Gastroesophageal sphincter (tissue), 3 donors: ENCODE data around the gene PTGFRN.

Source experiments
- CTCF ChIP-seq, 4 experiments: fragments of 200-600 bp in 2 of 4; fragments of 450-650 bp in 2 of 4; sonication (generic) in 1 of 4; IDR thresholded peaks; one replicate each; pipeline ENCODE4 v1.5.1; 2017 to 2019; ENCODE audit warnings: antibody characterized with exemption in 4 of 4, mild to moderate bottlenecking in 2 of 4, moderate library complexity in 2 of 4
- EP300 ChIP-seq: sonication (generic); formaldehyde crosslinking; IDR thresholded peaks from one replicate; pipeline ENCODE4 v1.6.1; 2017; ENCODE audit warnings: antibody characterized with exemption, mild to moderate bottlenecking
- POLR2A ChIP-seq, 2 donors: fragments of 450-650 bp; IDR thresholded peaks; one replicate each; pipeline ENCODE4 v1.6.1; 2017; ENCODE audit warnings: antibody characterized with exemption in 2 of 2, mild to moderate bottlenecking in 2 of 2, moderate library complexity in 1 of 2
- POLR2AphosphoS5 ChIP-seq: sonication (generic); formaldehyde crosslinking; IDR thresholded peaks from one replicate; pipeline ENCODE4 v1.6.1; 2017; ENCODE audit warnings: antibody characterized with exemption

DNA sequence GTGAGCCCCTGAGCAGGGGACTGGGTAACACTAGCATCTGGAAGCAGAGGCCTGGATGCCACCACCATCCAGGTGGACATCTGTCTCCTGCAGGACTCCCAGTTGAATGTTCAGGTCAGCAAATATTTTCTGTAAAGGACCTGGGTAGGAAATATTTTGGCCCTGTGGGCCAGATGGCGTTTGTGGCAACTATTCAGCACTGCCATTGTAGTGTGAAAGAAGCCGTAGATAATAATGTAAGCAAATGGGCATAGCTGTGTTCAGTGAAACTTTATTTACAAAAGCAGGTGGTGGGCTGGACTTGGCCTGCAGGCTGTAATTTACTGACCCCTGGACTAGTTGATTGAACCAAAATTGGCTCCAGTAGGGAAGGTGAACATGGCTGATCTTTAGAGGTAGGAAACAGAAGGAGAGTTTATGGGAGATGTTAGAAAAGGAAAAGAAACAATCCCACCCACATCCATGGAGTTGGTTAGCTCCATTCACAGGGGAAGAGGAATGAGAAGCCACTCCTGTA, 71.9 kb downstream of the PTGFRN start:
- TF ChIP-seq POLR2A (IDR thresholded peaks at IDR 0.05) (no peak), CTCF (IDR thresholded peaks at IDR 0.05) (no peak), POLR2AphosphoS5 (no peak), EP300 (no peak)
